NOMO-1 treated with DMSO at 0.1 percent for 48 hours (cell line): ENCODE data around the gene ZNF324B.
A peak's percentile ranks its signal among the peaks of the same experiment; 100 is the strongest.
"Not testable (repeated sequence)": the region's sequence is repeated elsewhere in the genome, so short reads cannot be mapped to it uniquely, and the experiment has no call there.

Experiments
- DNase-seq: peaks from one replicate; lab custom pipeline; 2025; ENCODE audit not compliant: unreplicated experiment; lab: John Stamatoyannopoulos, UW

ZNF324B gene

DNA sequence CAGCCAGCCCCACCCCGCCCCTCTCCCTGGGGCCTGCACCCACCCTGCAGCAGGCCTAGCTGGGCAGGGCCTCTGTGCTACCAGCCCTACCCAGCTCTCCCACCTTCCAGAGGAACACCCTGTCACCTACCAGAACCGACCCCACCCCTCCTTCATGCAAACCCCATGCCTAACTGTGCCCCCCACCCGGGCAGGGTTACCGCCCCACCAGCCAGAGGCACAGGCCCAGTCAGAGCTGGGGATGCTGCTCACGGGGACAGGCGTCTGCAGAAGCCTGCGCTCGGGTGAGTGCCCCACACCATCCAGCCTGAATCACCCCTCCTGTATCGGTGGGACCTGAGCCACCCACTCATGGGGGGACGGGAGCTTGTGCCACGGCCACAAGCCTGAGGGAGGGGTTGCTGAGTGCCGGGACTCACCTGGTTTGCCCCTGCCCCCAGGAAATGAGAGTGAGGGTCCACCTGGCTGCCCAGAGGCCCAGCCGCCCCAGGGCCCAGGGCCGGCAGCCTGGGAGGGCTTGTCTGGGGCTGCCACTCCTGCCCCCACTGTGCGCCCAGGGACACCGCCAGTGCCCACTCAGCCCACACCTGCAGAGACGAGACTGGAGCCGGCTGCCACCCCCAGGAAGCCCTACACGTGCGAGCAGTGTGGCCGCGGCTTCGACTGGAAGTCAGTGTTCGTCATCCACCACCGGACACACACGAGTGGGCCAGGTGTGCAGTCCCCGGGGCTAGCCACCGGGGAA is 28.5 kb downstream of the ZNF324B start:
- no peak for DNase-seq

DNA sequence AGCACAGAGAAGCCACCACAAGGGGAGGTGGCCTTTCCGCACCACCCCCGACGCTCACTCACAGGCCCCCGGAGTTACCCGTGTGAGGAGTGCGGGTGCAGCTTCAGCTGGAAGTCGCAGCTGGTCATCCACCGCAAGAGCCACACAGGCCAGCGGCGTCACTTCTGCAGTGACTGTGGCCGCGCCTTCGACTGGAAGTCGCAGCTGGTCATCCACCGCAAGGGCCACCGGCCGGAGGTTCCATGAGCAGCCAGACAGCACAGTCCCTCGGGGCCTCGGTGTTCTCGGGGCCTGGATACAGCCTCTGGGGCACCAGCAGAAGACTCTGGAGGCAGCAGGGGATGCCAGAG is 29.0 kb downstream of the ZNF324B start:
- DNase-seq, result no peak

DNA sequence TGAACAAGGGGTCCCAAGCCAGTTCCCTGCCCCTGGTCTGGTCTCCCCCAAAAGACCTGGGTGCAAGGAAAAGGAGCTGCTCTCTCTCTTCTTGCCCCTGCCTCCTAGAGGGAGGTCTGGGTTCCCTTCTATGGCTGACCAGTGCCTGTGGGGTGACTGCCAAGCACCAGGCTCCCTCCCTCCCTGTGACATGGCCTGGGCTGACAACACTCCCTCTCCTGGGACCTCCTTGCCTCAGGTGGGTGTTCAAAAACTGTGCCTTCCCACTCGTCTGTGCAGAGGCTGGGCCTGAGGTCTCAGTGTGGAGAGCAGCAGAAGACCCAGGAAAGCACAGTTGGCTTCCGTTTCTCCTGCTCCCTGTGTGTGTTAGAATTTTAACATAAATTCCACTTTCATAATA is 29.4 kb downstream of the ZNF324B start:
- DNase-seq, result no peak

DNA sequence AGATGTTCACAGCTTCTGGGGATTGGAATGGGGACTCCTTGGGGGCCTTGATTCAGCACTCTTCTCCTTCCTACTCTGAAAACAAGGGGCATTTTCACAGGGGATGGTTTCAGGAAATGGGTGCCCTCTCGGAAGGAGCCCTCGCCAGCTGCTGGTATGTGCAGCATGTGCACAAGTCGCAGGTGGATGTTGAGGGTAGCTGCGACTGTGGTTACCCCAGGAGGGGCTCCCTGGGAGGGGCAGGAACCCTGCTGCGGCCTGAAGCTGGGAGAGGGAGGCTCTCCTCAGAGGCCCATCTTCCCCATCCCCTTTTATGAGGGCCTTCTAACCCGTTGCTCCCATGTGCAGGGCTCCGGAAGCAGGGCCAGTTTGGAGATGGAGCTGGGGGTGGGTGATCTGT is 30.9 kb downstream of the ZNF324B start:
- DNase-seq, result no peak

DNA sequence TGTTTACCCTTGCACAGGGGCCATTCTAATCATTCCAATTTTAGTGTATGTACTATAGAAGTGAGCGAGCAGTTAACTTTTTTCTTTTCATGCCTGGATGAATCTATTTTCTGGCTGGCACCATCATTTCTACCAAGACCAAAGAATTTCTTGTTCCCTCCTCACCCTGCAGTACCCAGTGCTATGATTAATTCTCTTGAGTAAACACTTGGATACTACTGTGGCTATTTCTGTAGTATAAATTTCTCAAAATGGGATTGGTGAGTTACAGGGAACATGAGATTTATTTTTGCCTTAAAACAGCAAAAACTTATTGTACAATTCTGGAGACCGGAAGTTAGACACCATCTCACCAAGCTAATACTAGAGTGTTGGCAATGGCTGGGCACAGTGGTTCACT is 32.4 kb downstream of the ZNF324B start:
- DNase-seq, result no peak

DNA sequence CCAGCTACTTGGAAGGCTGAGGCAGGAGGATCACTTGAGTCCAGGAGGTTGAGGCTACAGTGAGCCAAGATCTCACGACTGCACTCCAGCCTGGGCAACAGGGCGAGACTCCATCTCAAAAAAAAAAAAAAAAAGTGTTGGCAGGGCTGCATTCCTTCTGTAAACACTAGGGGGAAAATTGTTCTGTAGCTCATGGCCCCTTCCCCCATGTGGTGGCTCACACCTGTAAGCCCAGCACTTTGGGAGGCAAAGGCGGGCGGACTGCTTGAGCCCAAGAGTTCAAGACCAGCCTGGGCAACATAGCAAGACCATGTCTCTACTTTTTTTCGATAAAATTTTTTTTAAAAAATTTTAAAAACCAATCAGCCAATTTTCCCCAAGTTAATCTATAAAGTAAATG is 32.9 kb downstream of the ZNF324B start:
- DNase-seq, result not testable (repeated sequence)

DNA sequence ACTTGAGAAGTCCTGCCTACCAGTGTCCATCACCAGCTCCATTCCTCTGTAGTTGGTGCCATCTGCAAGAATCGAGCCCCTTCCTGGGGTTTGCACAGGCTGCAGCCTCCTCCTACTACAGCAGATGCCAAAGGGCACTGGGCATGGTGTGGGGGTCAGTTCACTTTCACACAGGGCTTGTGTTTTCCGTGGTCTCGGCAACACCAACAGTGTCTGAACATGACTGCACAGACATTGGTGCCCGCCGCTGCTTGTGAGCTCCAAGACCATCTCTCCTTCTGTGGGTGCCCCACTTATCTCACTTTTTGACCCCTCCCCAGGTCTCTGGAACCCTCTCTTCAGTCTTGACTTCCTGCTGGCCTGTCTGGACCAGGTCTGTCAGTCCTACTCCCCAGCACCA is 40.0 kb downstream of the ZNF324B start:
- no peak for DNase-seq

DNA sequence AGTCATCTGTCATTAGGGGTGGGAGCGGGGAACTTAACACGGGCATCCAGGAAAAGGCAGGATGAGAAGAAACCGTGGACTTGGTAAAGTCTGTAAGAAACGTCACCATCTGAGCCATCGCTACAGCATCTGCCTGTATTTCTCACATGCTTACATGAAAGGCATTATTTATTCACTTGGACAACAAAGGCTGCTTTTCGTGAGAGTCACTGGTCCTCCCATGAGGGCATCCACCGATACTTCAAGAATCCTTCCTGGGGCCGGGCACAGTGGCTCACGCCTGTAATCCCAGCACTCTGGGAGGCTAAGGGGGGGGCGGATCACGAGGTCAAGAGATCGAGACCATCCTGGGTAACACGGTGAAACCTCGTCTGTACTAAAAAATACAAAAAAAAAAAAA is 40.8 kb downstream of the ZNF324B start:
- no peak for DNase-seq

DNA sequence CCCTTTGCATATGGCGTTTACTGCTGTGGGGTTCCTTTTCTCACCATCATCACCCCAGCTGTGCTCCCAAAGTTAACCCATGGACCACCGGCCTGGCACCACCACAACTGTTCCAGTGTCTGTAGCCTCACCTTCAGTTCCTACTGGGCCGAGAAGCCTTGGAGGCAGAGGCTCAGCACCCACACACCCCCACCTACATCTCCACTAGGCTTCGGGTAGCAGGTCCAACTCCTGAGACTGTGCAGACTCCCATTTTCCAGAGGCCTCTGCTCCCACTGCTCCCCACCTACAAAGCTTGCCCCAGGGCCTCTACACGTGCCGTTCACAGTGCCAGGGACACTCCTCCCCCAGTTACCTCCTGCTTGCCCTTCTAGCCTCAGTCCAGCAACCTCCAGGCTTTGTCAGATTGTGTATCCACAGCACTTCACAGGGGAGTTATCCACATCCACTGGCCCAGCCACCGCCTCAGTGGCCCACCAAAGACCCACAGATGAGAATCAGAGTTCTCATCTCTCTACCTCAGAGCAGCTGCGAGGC is 46.3 kb downstream of the ZNF324B start:
- DNase-seq, result no peak

DNA sequence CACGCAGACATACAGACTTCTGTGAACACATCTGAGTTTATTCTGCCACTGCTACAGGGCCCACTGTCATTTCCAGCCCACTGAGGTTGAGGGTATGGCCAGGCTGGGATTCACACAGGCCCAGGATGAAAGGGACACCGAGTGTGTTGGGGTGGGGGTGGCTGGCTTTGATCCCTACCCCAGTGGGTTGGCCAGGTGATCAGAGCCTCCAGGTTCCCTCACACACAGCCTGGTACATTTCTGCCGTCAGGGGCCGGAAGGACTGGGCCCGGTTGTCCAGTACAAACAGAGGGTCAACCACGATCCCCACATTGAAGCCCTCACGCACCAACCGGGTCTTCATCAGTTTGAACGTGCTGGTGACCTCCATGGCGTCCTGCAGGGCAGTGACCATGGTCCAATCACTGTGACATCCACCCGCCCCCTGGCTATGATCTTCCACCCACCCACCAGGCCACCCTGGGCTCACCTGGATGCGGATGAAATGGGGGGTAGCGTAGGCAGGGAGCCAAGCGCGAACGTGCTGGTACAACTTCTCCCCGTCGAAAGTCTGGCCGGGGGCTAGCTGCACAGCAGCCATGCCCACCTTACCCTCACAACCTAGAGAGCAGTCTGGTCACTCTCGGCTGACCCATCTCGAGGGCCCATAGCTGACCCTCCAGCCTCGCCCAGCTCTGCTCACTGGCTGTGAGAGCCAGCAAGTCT is 47.0 kb downstream of the ZNF324B start:
- no peak for DNase-seq

DNA sequence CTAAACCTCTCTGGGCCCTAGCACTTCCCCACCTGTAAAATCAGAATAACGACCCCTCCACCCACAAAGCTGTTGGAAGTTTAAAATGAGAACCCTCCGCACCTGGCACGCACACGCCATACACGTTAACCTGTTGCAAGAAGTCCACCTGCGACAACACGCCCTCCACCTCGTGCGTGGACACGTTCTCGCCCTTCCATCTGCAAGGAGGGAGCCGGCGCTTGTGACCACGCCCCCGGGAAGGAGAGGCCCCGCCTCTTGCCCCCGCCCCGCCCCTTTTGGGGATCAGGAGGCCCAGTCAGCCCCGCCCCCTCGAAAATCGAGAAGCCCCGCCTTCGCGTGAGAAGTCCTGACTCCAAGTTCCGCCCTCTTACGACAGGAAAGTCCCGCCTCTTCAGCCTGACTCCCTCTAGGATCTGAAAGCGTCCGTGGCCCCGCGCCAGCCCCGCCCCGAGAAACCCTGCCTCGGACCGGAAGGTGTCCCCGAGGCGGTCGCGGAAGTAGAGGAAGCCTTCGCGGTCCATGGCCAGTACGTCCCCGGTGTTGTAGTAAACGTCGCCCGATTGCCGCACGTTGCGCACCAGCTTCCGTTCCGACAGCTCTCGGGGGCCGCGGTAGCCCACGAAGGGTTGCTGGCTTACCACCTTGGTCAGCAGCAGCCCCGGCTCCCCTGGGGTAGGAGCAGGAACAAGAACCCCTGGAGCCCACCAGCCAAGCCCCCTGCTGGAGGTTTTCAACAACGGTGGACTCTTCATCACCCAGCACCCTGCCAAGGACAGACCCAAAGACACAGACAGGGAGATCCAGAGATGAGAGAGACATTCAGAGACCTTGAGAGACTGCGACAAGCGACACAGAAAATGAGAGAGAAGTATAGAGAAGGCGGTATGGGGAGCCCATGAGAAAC is 47.9 kb downstream of the ZNF324B start:
- DNase-seq, result peak; percentile 96

DNA sequence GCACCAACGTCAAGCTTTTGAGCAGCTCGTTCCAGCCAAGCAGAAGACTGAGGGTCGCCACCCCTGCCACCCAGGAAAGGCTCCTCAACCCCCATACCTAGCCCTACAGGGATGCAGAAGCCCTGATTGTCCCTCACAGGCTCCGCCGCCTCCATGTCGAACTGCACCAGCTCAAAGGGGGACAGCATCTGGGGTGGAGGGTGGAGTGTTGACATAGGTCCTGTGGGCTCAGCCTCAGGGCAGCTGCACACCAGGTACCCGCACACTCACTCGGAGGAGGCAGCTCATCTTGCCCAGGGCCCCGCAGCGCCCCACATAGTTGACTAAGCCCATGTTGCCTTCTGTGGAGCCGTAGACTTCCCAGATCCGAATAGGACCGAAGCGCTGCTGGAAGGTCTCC is 48.8 kb downstream of the ZNF324B start:
- DNase-seq, result no peak
